ENCODE measurements around the gene GRWD1. TPM values are rescaled to one million over a fixed set of nuclear protein-coding genes. Genes with fewer than 3 reads are reported as not detected.
"Not testable (repeated sequence)": the region's sequence is repeated elsewhere in the genome, so short reads cannot be mapped to it uniquely, and the experiment has no call there.

GRWD1 gene
- total RNA-seq, 2 experiments from 2014 or later = 91.1 to 98.5 TPM

DNA sequence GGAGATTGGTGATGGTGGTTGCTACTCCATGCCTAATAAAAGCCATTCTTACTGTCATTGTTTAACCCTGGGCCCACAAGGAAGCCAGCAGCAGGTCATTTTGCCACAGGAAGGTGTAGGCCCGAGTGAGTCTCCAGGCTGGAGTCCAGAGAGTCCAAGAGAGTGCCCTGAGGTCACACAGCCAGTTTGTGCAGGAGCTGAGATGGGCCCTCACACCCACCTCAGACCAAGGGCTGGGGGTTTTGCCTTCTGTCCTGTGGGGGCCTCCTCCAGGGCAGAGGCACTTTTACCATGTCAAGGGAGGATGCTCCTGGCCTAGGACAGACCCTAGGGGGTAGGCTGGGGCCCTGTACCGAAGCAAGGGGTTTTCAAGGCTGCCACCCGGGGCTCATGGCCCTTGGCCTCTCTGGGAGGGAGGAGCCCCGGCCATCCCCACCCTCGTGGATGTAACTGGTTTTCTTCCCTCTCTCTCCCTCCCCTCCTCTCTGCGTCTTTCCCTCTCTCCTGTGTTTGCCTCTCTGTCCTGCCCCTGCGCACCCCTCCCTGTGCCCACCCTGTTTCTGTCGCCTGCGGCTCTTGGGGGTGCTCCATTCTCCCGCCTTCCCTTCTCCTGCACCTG is 31.4 kb downstream of the GRWD1 start:
- Mint-ChIP-seq H3K4me1 (peaks cover 19% of the 10 kb centered on the region), H3K4me3 (no peak overlapping the region), H3K27ac (no peak overlapping the region), H3K36me3 (no peaks in the 10 kb centered on the region), H3K9me3 (no peaks in the 10 kb centered on the region), H3K27me3 (no peaks in the 10 kb centered on the region)
- DNase-seq = no peak

DNA sequence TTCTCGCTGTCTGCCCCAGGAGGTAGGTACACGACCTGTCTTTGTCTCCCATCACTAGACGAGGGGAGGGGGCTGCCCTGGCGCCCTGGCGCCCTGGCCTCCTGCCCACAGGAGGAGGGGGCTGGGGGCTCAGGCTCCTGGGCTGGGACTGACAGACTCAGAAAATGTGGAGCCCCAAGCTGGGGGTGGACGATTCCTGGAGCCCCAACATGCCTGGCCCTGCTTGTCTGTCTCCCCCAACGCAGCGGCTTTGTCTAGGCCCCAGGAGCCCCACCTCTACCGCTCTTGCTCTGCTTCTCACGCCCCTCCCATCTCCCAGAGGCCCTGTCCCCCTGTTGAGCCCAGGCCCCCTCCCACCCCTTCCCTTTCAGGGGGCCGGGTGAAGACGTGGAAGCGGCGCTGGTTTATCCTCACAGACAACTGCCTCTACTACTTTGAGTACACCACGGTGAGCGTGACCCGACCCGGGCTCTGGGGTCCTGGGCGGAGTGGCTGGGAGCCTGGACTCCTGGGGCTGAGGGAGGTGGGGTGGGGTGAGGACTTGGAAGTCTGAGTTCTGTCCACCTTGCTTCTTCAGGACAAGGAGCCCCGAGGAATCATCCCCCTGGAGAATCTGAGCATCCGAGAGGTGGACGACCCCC is 32.0 kb downstream of the GRWD1 start:
- Mint-ChIP-seq H3K4me3 (no peak overlapping the region), H3K9me3 (no peaks in the 10 kb centered on the region), H3K27ac (no peak overlapping the region), H3K27me3 (no peaks in the 10 kb centered on the region), H3K36me3 (no peaks in the 10 kb centered on the region), H3K4me1 (peaks cover 20% of the 10 kb centered on the region)
- DNase-seq = no peak

DNA sequence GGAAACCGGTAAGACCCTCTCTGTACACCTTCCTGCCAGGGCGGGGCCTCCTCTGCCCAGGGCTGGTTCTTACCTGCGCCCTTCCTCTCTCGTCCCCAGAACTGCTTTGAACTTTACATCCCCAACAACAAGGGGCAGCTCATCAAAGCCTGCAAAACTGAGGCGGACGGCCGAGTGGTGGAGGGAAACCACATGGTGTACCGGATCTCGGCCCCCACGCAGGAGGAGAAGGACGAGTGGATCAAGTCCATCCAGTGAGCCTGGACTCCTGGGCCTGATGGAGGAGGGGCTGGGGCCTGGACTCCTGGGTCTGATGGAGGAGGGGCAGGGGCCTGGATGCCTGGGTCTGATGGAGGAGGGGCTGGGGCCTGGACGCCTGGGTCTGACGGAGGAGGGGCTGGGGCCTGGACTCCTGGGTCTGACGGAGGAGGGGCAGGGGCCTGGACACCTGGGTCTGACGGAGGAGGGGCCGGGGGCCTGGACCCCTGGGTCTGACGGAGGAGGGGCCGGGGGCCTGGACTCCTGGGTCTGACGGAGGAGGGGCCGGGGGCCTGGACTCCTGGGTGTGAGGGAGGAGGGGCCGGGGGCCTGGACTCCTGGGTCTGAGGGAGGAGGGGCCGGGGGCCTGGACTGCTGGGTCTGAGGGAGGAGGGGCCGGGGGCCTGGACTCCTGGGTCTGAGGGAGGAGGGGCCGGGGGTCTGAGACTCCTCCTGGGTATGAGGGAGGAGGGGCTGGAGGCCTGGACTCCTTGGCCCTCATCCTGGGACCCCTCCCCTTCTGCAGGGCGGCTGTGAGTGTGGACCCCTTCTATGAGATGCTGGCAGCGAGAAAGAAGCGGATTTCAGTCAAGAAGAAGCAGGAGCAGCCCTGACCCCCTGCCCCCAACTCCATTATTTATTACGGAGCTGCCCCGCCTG is 32.8 kb downstream of the GRWD1 start:
- Mint-ChIP-seq H3K27ac (no peak overlapping the region), H3K27me3 (no peaks in the 10 kb centered on the region), H3K9me3 (no peaks in the 10 kb centered on the region), H3K4me3 (no peak overlapping the region), H3K36me3 (no peaks in the 10 kb centered on the region), H3K4me1 (peaks cover 20% of the 10 kb centered on the region)
- DNase-seq = no peak

DNA sequence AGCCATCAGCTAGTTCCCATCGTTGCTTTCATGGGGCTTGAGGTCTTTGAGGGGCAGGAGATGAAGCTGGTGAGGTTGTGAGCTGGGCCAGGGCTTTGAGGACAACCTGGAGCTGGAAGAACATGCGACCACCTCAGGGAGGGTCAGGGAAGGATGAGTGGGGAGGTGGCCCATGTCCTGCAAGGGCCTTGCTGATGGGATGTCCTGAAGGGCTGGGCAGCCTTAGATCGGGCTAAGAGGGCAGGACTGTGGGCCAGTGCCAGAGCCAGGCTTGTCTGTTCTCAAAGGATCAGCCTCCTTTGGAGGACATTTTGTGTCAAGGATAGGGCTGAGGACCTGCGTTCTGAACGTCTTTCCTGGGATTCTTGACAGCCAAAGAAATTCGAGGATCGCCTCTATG is 33.9 kb downstream of the GRWD1 start:
- peak overlapping the region; percentile 90 for H3K27ac Mint-ChIP-seq
- peak overlapping the region; percentile 22 for H3K4me3 Mint-ChIP-seq
- no peaks in the 10 kb centered on the region for H3K27me3 Mint-ChIP-seq
- peaks cover 20% of the 10 kb centered on the region for H3K4me1 Mint-ChIP-seq
- H3K9me3 Mint-ChIP-seq = no peaks in the 10 kb centered on the region
- no peak for DNase-seq
- H3K36me3 Mint-ChIP-seq = no peaks in the 10 kb centered on the region

DNA sequence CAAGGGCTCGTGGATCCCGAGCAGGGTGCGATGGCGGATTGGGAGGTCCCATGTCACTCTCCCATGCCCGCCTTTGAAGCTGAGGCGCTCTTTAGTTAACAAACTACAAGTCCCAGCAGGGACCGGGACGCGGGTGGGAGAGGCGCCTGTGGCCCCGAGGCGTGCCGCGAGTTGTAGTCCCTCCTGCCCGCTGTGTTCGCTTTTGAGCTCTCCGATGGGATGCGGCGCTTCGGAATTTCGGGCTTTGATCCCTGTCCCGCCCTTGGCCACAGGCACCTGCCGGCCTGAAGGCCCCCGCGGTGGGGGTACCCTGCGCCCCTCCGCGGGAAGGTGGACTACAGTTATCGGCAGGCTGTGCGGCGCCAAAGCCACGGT is 34.4 kb downstream of the GRWD1 start:
- DNase-seq = peak; percentile 51
- Mint-ChIP-seq H3K4me3 (peak overlapping the region; percentile 81), H3K9me3 (no peaks in the 10 kb centered on the region), H3K27me3 (no peaks in the 10 kb centered on the region), H3K4me1 (peaks cover 20% of the 10 kb centered on the region), H3K36me3 (no peaks in the 10 kb centered on the region), H3K27ac (peak overlapping the region; percentile 90)

DNA sequence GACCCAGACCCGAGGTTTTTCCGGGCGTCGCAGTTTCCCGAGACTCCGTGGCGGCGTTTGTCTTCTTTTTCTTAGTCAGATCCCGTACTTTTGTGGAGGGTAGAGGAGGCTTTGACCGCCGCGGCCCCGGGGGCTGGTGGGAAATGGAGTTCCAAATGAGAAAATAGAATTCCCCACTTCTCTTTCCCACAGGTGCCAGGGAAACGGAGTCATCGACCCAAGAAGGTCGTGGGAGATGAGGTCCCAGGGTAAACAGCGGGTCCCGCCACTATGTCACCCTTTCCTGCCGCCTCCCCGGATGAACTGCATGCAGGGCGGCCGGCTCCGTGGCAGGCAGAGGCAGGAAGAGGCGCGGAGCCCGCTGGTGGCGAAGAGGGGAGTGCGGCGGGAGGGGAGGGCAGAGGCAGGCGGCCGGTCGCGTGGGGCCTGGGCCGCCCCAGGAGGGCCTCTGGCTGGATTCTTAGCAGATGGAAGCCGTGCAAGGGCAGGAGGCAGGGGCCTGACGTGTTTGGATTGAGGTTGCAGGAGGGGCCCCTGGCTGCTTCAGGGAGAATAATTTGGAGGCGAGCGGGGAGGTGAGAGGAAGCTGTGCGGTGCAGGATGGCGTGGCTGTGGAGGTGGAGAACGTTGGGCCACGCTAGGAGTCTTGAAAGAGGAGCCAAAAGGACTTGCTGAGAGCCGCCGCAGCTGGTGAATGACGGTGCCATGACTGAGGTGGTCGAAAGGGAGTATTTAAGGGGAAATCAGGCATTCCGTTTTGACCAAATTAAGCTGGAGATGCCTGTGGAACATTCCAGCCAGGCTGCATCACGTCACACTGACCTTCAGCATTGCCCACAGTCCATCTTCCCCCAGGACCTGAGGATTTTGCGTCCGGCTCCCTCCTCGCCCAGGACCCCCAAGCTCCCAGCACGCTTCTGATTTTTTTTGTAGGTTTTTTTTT is 35.0 kb downstream of the GRWD1 start:
- Mint-ChIP-seq H3K9me3 (no peaks in the 10 kb centered on the region), H3K27ac (peak overlapping the region; percentile 90), H3K36me3 (no peaks in the 10 kb centered on the region), H3K4me3 (peak overlapping the region; percentile 81), H3K4me1 (peaks cover 20% of the 10 kb centered on the region), H3K27me3 (no peaks in the 10 kb centered on the region)
- peak; percentile 70 for DNase-seq

DNA sequence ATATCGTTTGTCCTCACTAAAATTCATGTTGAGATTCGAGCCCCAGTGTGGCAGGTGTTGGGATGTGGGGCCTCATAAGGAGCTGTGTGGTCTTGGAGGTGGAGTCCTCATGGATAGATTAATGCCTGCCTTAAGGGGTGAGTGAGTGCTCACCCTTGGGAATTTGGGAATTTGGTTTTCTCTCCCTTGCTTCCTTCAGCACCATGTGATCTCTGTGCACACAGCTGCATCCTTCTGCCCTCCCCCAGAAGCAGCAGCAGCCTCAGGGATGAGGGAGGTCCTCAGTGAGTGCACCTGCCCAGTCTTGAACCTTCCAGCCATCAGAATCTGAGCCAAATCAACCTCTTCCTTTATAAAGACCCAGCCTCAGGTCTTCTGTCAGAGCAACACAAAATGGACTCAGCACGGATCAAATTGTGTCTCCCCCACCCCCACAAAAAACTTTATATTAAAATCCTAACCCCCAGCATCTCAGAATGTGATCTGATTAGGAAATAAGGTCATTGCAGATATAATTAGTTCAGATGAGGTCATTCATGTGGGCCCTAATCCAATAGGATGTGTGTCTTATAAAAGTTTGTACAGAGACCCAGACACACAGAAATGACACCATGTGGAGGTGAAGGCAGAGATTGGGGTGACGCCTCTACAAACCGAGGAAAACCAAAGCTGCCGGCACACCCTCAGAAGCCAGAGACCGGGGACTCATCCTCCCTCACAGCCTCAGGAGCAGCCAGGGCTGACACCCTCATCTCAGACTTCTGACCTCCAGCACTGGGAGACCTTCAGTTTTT is 36.3 kb downstream of the GRWD1 start:
- Mint-ChIP-seq H3K9me3 (no peaks in the 10 kb centered on the region), H3K4me1 (peaks cover 20% of the 10 kb centered on the region), H3K27ac (no peak overlapping the region), H3K4me3 (peak overlapping the region; percentile 81), H3K36me3 (no peaks in the 10 kb centered on the region), H3K27me3 (no peaks in the 10 kb centered on the region)
- no peak for DNase-seq

DNA sequence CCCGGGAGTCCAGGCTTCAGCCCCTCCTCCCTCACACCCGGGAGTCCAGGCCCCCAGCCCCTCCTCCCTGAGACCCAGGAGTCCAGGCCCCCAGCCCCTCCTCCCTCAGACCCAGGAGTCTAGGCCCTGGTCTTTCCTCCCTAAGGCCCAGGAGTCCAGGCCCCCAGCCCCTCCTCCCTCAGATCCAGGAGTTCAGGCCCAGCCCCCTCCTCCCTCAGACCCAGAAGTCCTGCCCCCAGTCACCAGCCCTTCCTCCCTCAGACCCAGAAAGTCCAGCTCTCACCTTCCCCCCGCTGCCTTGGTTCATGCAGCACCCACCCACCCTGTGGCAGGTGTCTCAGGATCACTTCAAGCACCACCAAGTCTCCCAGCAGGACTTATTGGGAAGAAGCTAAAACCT is 37.5 kb downstream of the GRWD1 start:
- H3K4me1 Mint-ChIP-seq = peaks cover 20% of the 10 kb centered on the region
- no peaks in the 10 kb centered on the region for H3K27me3 Mint-ChIP-seq
- no peak overlapping the region for H3K27ac Mint-ChIP-seq
- H3K9me3 Mint-ChIP-seq = no peaks in the 10 kb centered on the region
- H3K4me3 Mint-ChIP-seq = no peak overlapping the region
- H3K36me3 Mint-ChIP-seq = no peaks in the 10 kb centered on the region
- no peak for DNase-seq

DNA sequence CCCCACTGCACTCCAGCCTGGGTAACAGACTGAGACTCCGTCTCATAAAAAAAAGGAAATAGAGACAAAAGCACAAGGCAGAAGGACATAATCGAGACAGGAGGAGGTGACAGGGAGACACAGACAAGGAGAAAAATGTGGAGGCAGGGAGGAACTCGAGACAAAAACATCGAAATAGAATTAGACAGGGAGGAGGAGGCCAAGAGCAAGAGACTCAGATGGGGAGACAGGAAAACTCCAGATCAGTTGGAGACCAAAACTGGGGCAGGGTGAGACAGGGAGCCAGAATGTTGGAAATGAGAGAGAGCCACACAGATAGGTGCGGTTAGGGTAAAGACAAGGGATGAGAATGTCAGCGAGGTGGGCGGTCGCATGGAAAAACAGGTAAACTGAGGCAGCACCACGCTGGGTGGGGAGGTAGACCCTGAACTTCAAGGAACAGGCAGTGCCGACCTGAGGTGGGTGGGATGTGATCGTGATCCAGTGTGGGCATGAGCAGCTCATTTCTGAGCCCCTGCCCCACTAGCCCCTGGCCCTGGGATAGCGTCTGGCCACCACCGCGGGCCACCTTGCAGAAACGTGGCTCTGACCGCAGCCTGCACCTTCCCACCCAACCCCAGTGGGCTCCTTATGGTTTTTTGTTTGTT is 38.6 kb downstream of the GRWD1 start:
- Mint-ChIP-seq H3K27ac (no peak overlapping the region), H3K27me3 (no peaks in the 10 kb centered on the region)

DNA sequence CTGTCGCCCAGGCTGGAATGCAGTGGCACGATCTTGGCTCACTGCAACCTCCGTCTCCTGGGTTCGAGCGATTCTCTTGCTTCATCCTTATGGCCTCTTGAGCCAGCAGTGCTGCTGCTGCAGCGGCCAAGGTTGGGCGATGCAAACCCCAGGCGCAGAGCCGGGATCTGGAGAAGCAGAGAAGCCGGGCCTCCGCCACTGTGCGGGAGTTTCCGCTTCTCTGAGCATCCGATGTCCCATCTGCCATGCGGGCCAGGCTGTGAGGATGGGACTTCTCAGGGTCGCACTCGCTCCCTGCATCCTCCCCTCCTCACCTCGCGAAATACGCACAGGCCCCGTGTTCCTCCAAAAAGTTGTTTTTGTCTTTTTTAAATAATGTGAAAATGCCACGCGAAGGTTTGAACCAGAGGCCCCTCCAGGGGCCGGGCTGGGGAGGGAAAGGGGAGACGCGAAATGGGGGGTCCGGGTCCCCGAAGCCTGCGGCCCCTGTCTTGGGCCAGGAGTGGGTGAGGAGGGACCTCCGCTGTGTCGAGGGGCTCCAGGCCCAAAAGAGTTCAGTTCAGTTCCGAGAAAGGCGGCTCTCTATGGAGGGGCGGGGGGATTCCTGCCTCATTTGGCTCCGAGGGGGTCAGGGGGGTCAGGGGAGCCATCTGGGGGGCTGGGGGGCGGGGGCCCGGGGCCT is 39.3 kb downstream of the GRWD1 start:
- peaks cover 21% of the 10 kb centered on the region for H3K4me1 Mint-ChIP-seq
- no peaks in the 10 kb centered on the region for H3K9me3 Mint-ChIP-seq
- no peaks in the 10 kb centered on the region for H3K27me3 Mint-ChIP-seq
- H3K36me3 Mint-ChIP-seq = no peaks in the 10 kb centered on the region
- DNase-seq = no peak
- H3K27ac Mint-ChIP-seq = no peak overlapping the region
- H3K4me3 Mint-ChIP-seq = no peak overlapping the region

More for the DNA sequence above, 38.6 kb downstream of the GRWD1 start:
- H3K4me1 Mint-ChIP-seq = peaks cover 20% of the 10 kb centered on the region
- H3K36me3 Mint-ChIP-seq = no peaks in the 10 kb centered on the region
- H3K4me3 Mint-ChIP-seq = no peak overlapping the region
- no peaks in the 10 kb centered on the region for H3K9me3 Mint-ChIP-seq
- DNase-seq = no peak

DNA sequence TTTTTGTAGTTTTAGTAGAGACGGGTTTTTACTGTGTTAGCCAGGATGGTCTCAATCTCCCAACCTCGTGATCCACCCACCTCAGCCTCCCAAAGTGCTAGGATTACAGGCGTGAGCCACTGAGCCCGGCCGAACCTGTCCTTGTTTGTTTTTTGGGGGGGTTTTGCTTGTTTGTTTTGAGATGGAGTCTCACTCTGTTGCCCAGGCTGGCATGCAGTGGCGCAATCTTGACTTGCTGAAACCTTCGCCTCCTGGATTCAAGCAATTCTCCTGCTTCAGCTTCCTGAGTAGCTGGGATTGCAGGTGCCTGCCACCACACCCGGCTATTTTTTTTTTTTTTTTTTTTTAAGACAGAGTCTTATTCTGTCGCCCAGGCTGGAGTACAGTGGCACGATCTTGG is 40.9 kb downstream of the GRWD1 start:
- not testable (repeated sequence) for DNase-seq, H3K27ac Mint-ChIP-seq, H3K4me3 Mint-ChIP-seq, H3K36me3 Mint-ChIP-seq, H3K9me3 Mint-ChIP-seq
- Mint-ChIP-seq H3K27me3 (peaks cover 11% of the 10 kb centered on the region), H3K4me1 (peaks cover 23% of the 10 kb centered on the region)

DNA sequence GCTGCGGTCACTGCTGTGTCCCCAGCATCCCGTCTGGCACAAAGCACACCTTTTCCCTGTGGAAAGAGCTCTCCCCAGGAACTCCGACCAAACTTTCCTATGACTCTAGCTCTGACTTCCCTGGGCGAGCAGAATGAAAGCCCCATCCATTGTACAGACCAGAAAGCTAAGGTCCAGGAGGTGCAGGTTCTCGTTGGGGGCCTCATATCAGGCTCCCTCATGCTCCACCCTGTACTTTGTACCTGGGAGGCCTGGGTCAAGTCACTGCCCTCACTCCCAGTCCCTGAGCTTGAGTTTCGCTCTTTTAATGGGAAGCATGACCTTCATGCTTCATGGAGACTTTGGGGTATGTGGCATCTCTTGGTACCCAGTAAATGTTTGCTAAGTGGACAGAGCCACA is 41.8 kb downstream of the GRWD1 start:
- no peak overlapping the region for H3K4me3 Mint-ChIP-seq
- peaks cover 19% of the 10 kb centered on the region for H3K27me3 Mint-ChIP-seq
- no peaks in the 10 kb centered on the region for H3K9me3 Mint-ChIP-seq
- no peak overlapping the region for H3K27ac Mint-ChIP-seq
- H3K4me1 Mint-ChIP-seq = peaks cover 25% of the 10 kb centered on the region
- no peak for DNase-seq
- H3K36me3 Mint-ChIP-seq = peaks cover 2% of the 10 kb centered on the region

DNA sequence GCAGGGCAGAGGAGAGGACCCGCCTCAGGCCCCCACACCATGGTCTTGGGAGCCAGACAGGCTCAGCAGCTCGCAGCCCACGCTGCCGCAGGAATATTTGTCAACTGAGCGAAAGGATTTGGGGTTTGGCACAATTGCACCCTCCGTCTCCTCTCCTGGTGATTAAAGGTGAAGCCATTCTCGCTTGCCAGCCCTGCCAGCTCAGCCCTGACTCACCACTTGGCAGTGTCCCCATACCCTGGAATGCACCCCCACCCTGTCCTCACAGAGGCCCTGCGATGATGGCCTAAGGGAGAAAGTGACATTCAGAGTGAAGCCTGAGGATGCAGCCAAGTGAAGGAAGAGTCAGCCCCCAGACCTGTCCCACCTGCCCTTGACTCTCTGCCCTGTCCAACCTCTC is 42.2 kb downstream of the GRWD1 start:
- Mint-ChIP-seq H3K36me3 (peaks cover 7% of the 10 kb centered on the region), H3K9me3 (no peaks in the 10 kb centered on the region), H3K27me3 (peaks cover 23% of the 10 kb centered on the region), H3K4me1 (peaks cover 29% of the 10 kb centered on the region), H3K4me3 (no peak overlapping the region), H3K27ac (no peak overlapping the region)
- DNase-seq = no peak

Data from activated naive CD8-positive, alpha-beta T cell treated with anti-CD3 and anti-CD28 coated beads for 36 hours (primary cell).